ENCODE data around the gene MSL3B.

MSL3B gene

GRCh38 chr2:233850745-233851144 is 17.4 kb downstream of the MSL3B start:
- Histone ChIP-seq H3K9me2 (replicated peaks; ENCODE audit: insufficient read depth, low read length) (no peaks in the 10 kb centered on the region), H3K9ac (ENCODE audit: low read length) (no peak overlapping the region), H3K9me3 (ENCODE audit: low read length) (no peaks in the 10 kb centered on the region), H3K27ac (ENCODE audit: low read length) (no peak overlapping the region), H4K20me1 (ENCODE audit: insufficient read depth, low read depth, low read length) (peaks cover 10% of the 10 kb centered on the region; the same call in 1 of the 2 replicates), H3K36me3 (ENCODE audit: insufficient read depth, low read length) (peaks cover 41% of the 10 kb centered on the region), H3K4me1 (ENCODE audit: low read length) (peaks cover 25% of the 10 kb centered on the region), H3K27me3 (ENCODE audit: low read length) (no peaks in the 10 kb centered on the region), H2AFZ (ENCODE audit: low read length) (no peak overlapping the region), H3K4me3 (ENCODE audit: low read length) (no peak overlapping the region), H3K4me2 (ENCODE audit: low read depth, low read length, poor library complexity, severe bottlenecking) (no peak overlapping the region), H3K79me2 (ENCODE audit: low read length) (peaks cover 53% of the 10 kb centered on the region)
- no peak for DNase-seq

GRCh38 chr2:233849607-233850271 is 18.4 kb downstream of the MSL3B start:
- Histone ChIP-seq H3K4me2 (ENCODE audit: low read depth, low read length, poor library complexity, severe bottlenecking) (no peak overlapping the region), H3K4me1 (ENCODE audit: low read length) (peaks cover 21% of the 10 kb centered on the region), H3K27ac (ENCODE audit: low read length) (no peak overlapping the region), H3K9ac (ENCODE audit: low read length) (no peak overlapping the region), H3K9me2 (replicated peaks; ENCODE audit: insufficient read depth, low read length) (no peaks in the 10 kb centered on the region), H3K9me3 (ENCODE audit: low read length) (no peaks in the 10 kb centered on the region), H3K27me3 (ENCODE audit: low read length) (no peaks in the 10 kb centered on the region), H2AFZ (ENCODE audit: low read length) (no peak overlapping the region), H3K36me3 (ENCODE audit: insufficient read depth, low read length) (peaks cover 41% of the 10 kb centered on the region), H3K79me2 (ENCODE audit: low read length) (peaks cover 53% of the 10 kb centered on the region), H3K4me3 (ENCODE audit: low read length) (no peak overlapping the region), H4K20me1 (ENCODE audit: insufficient read depth, low read depth, low read length) (peaks cover 10% of the 10 kb centered on the region; the same call in 1 of the 2 replicates)
- no peak for DNase-seq

- Histone ChIP-seq H3K4me3 (ENCODE audit: low read length) (no peak overlapping the region), H3K36me3 (ENCODE audit: insufficient read depth, low read length) (peaks cover 46% of the 10 kb centered on the region), H3K79me2 (ENCODE audit: low read length) (peaks cover 48% of the 10 kb centered on the region), H2AFZ (ENCODE audit: low read length) (no peak overlapping the region), H3K9me3 (ENCODE audit: low read length) (no peaks in the 10 kb centered on the region), H3K9ac (ENCODE audit: low read length) (no peak overlapping the region), H3K27ac (ENCODE audit: low read length) (no peak overlapping the region), H3K27me3 (ENCODE audit: low read length) (no peaks in the 10 kb centered on the region), H3K4me2 (ENCODE audit: low read depth, low read length, poor library complexity, severe bottlenecking) (no peak overlapping the region), H4K20me1 (ENCODE audit: insufficient read depth, low read depth, low read length) (peaks cover 5% of the 10 kb centered on the region; the same call in 1 of the 2 replicates), H3K9me2 (replicated peaks; ENCODE audit: insufficient read depth, low read length) (no peaks in the 10 kb centered on the region), H3K4me1 (ENCODE audit: low read length) (peaks cover 18% of the 10 kb centered on the region)
- DNase-seq: no peak
Measured at GRCh38 chr2:233848276-233848675, 19.9 kb downstream of the MSL3B start.

- H3K9me2 ChIP-seq (replicated peaks; ENCODE audit: insufficient read depth, low read length): no peaks in the 10 kb centered on the region
- peaks cover 45% of the 10 kb centered on the region for H3K79me2 ChIP-seq (ENCODE audit: low read length)
- H3K27me3 ChIP-seq (ENCODE audit: low read length): no peaks in the 10 kb centered on the region
- no peak for DNase-seq
- no peak overlapping the region for H3K4me2 ChIP-seq (ENCODE audit: low read depth, low read length, poor library complexity, severe bottlenecking)
- no peaks in the 10 kb centered on the region for H4K20me1 ChIP-seq (ENCODE audit: insufficient read depth, low read depth, low read length)
- H3K4me3 ChIP-seq (ENCODE audit: low read length): no peak overlapping the region
- H2AFZ ChIP-seq (ENCODE audit: low read length): no peak overlapping the region
- no peak overlapping the region for H3K27ac ChIP-seq (ENCODE audit: low read length)
- peaks cover 9% of the 10 kb centered on the region for H3K4me1 ChIP-seq (ENCODE audit: low read length)
- H3K9me3 ChIP-seq (ENCODE audit: low read length): no peaks in the 10 kb centered on the region
- peaks cover 53% of the 10 kb centered on the region for H3K36me3 ChIP-seq (ENCODE audit: insufficient read depth, low read length)
- H3K9ac ChIP-seq (ENCODE audit: low read length): no peak overlapping the region
Measured at GRCh38 chr2:233847248-233847898, 20.8 kb downstream of the MSL3B start.

- H3K27me3 ChIP-seq (ENCODE audit: low read length): no peaks in the 10 kb centered on the region
- H3K4me2 ChIP-seq (ENCODE audit: low read depth, low read length, poor library complexity, severe bottlenecking): no peak overlapping the region
- H3K4me3 ChIP-seq (ENCODE audit: low read length): no peak overlapping the region
- H3K36me3 ChIP-seq (ENCODE audit: insufficient read depth, low read length): peaks cover 53% of the 10 kb centered on the region; the same call in 1 of the 2 replicates
- H3K9me3 ChIP-seq (ENCODE audit: low read length): no peaks in the 10 kb centered on the region
- no peaks in the 10 kb centered on the region for H4K20me1 ChIP-seq (ENCODE audit: insufficient read depth, low read depth, low read length)
- H3K9me2 ChIP-seq (replicated peaks; ENCODE audit: insufficient read depth, low read length): no peaks in the 10 kb centered on the region
- H3K79me2 ChIP-seq (ENCODE audit: low read length): peaks cover 45% of the 10 kb centered on the region
- no peak overlapping the region for H3K9ac ChIP-seq (ENCODE audit: low read length)
- peaks cover 1% of the 10 kb centered on the region; the same call in 1 of the 2 replicates for H3K4me1 ChIP-seq (ENCODE audit: low read length)
- no peak for DNase-seq
- no peak overlapping the region for H2AFZ ChIP-seq (ENCODE audit: low read length)
- no peak overlapping the region for H3K27ac ChIP-seq (ENCODE audit: low read length)
Measured at GRCh38 chr2:233846387-233847247, 21.6 kb downstream of the MSL3B start.

- no peak overlapping the region for H3K9ac ChIP-seq (ENCODE audit: low read length)
- no peak overlapping the region for H2AFZ ChIP-seq (ENCODE audit: low read length)
- H3K4me1 ChIP-seq (ENCODE audit: low read length): no peaks in the 10 kb centered on the region
- no peak overlapping the region for H3K27ac ChIP-seq (ENCODE audit: low read length)
- peaks cover 45% of the 10 kb centered on the region for H3K79me2 ChIP-seq (ENCODE audit: low read length)
- peaks cover 53% of the 10 kb centered on the region; the same call in 1 of the 2 replicates for H3K36me3 ChIP-seq (ENCODE audit: insufficient read depth, low read length)
- no peaks in the 10 kb centered on the region for H3K27me3 ChIP-seq (ENCODE audit: low read length)
- H4K20me1 ChIP-seq (ENCODE audit: insufficient read depth, low read depth, low read length): no peaks in the 10 kb centered on the region
- H3K9me3 ChIP-seq (ENCODE audit: low read length): no peaks in the 10 kb centered on the region
- no peaks in the 10 kb centered on the region for H3K9me2 ChIP-seq (replicated peaks; ENCODE audit: insufficient read depth, low read length)
- DNase-seq: no peak
- no peak overlapping the region for H3K4me3 ChIP-seq (ENCODE audit: low read length)
- no peak overlapping the region for H3K4me2 ChIP-seq (ENCODE audit: low read depth, low read length, poor library complexity, severe bottlenecking)
Measured at GRCh38 chr2:233845301-233846060, 22.7 kb downstream of the MSL3B start.

- no peaks in the 10 kb centered on the region for H4K20me1 ChIP-seq (ENCODE audit: insufficient read depth, low read depth, low read length)
- no peak for DNase-seq
- H2AFZ ChIP-seq (ENCODE audit: low read length): no peak overlapping the region
- no peak overlapping the region for H3K4me3 ChIP-seq (ENCODE audit: low read length)
- H3K27me3 ChIP-seq (ENCODE audit: low read length): no peaks in the 10 kb centered on the region
- peaks cover 45% of the 10 kb centered on the region for H3K79me2 ChIP-seq (ENCODE audit: low read length)
- H3K27ac ChIP-seq (ENCODE audit: low read length): no peak overlapping the region
- H3K4me1 ChIP-seq (ENCODE audit: low read length): no peaks in the 10 kb centered on the region
- H3K36me3 ChIP-seq (ENCODE audit: insufficient read depth, low read length): peaks cover 55% of the 10 kb centered on the region; the same call in 1 of the 2 replicates
- H3K4me2 ChIP-seq (ENCODE audit: low read depth, low read length, poor library complexity, severe bottlenecking): no peak overlapping the region
- H3K9me2 ChIP-seq (replicated peaks; ENCODE audit: insufficient read depth, low read length): no peaks in the 10 kb centered on the region
- no peak overlapping the region for H3K9ac ChIP-seq (ENCODE audit: low read length)
- H3K9me3 ChIP-seq (ENCODE audit: low read length): no peaks in the 10 kb centered on the region
Measured at GRCh38 chr2:233844836-233845235, 23.4 kb downstream of the MSL3B start.
